HepG2 (cell line): ENCODE measurements around the gene KHK. TPM values are rescaled to one million over a fixed set of nuclear protein-coding genes. Genes with fewer than 3 reads are reported as not detected.
A peak's percentile ranks its signal among the peaks of the same experiment; 100 is the strongest.

Experiments
- FOXA3 ChIP-seq: IDR thresholded peaks from 2 replicates; pipeline ENCODE4 v1.6.1; 2016; ENCODE audit warnings: missing genetic modification reagents, missing compliant biosample characterization
- GABPB1 ChIP-seq: IDR thresholded peaks from 2 replicates; pipeline ENCODE4 v1.6.1; 2016; ENCODE audit warnings: mild to moderate bottlenecking, missing genetic modification reagents, moderate library complexity, missing compliant biosample characterization
- HOXD1 ChIP-seq: sonication (generic); formaldehyde crosslinking; IDR thresholded peaks from 2 replicates; pipeline ENCODE4 v1.5.0; 2020; ENCODE audit warnings: missing genetic modification reagents
- RXRA ChIP-seq: sonication (generic); formaldehyde crosslinking; IDR thresholded peaks from 2 replicates; pipeline ENCODE4 v1.5.1; 2020; ENCODE audit warnings: missing genetic modification reagents
- ZFX ChIP-seq: sonication (generic); formaldehyde crosslinking; IDR thresholded peaks from 2 replicates; pipeline ENCODE4 v1.4.0; 2020; ENCODE audit warnings: mild to moderate bottlenecking, low read depth, missing genetic modification reagents, moderate library complexity
- ZNF484 ChIP-seq: sonication (generic); formaldehyde crosslinking; IDR thresholded peaks from 2 replicates; pipeline ENCODE4 v1.5.1; 2020; ENCODE audit warnings: mild to moderate bottlenecking, low read depth, missing genetic modification reagents, borderline replicate concordance
- ZNF615 ChIP-seq: sonication (generic); formaldehyde crosslinking; IDR thresholded peaks from 2 replicates; pipeline ENCODE4 v1.5.0; 2020; ENCODE audit warnings: mild to moderate bottlenecking, missing genetic modification reagents, borderline replicate concordance
- ZSCAN12 ChIP-seq: sonication (generic); formaldehyde crosslinking; IDR thresholded peaks from 2 replicates; pipeline ENCODE4 v1.9.0; 2021; ENCODE audit warnings: mild to moderate bottlenecking, missing genetic modification reagents
- polyA plus RNA-seq, 8 experiments: library from polyadenylated mRNA; depleted of rRNA in 3 of 8; stranded (reverse) in 7 of 8; unstranded in 1 of 8; fragments of >200 nt; fragmentation: Illumina TruSeq in 4 of 8; extraction: Trizol in 4 of 8; gene quantifications; 2 replicates each; pipeline versions ENCODE4 v1.2.1 to v1.2.3, GENCODE V29; 2011 to 2016; ENCODE audit warnings: low read depth in 4 of 8, missing spikeins in 1 of 8, mixed read lengths in 1 of 8; ENCODE audit not compliant: insufficient read depth in 1 of 8
- total RNA-seq, 5 experiments: library from RNA; depleted of rRNA; stranded (reverse); fragments of >200 nt; fragmentation: Illumina TruSeq; extraction: Trizol; gene quantifications; 2 replicates each; pipeline ENCODE4 v1.2.3, GENCODE V29; 2016; ENCODE audit warnings: low read depth in 1 of 5
- TF ChIP-seq, protein P1 (sequence below): sonication (generic); formaldehyde crosslinking; IDR thresholded peaks from 2 replicates; pipeline ENCODE4 v1.8.1; 2023; ENCODE audit warnings: mild to moderate bottlenecking, missing genetic modification reagents
- TF ChIP-seq, protein P2 (sequence below): sonication (generic); formaldehyde crosslinking; IDR thresholded peaks from 2 replicates; pipeline ENCODE4 v1.5.0; 2020; ENCODE audit warnings: mild to moderate bottlenecking, missing genetic modification reagents
- TF ChIP-seq, protein P3 (sequence below): sonication (generic); formaldehyde crosslinking; IDR thresholded peaks from 2 replicates; pipeline ENCODE4 v1.5.1; 2020; ENCODE audit warnings: mild to moderate bottlenecking, missing genetic modification reagents

The KHK gene
- total and polyA plus RNA-seq, 2 of the 13 experiments (the other 11 are each of a cell fraction or from before 2014, with no cell fraction given) = 40.9 to 99.2 TPM

DNA sequence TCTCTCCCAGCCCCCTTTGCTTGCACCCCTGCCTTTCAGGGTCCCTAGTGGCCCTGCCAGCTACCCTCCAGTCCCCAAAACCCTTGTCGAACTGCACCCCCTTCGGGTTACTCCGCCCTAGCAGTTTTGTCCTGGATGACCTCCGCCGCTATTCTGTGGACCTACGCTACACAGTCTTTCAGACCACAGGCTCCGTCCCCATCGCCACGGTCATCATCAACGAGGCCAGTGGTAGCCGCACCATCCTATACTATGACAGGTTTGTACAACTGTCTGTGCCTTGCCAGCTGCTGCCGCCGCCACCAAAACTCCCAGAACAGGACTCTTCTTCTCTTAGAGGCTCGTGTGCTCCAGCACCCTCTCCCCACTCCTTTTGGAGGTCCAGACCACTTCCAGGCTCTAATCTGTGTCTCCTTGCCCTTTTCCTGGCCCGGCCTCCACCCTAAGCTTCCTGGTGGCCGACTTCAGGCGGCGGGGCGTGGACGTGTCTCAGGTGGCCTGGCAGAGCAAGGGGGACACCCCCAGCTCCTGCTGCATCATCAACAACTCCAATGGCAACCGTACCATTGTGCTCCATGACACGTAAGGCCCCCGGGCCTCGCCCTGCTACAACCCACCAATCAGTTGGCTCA is 7.9 kb downstream of the KHK start (continued):
- TF ChIP-seq, protein P1, sequence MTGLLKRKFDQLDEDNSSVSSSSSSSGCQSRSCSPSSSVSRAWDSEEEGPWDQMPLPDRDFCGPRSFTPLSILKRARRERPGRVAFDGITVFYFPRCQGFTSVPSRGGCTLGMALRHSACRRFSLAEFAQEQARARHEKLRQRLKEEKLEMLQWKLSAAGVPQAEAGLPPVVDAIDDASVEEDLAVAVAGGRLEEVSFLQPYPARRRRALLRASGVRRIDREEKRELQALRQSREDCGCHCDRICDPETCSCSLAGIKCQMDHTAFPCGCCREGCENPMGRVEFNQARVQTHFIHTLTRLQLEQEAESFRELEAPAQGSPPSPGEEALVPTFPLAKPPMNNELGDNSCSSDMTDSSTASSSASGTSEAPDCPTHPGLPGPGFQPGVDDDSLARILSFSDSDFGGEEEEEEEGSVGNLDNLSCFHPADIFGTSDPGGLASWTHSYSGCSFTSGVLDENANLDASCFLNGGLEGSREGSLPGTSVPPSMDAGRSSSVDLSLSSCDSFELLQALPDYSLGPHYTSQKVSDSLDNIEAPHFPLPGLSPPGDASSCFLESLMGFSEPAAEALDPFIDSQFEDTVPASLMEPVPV (CRISPR knock-in tag) = no peak
- TF ChIP-seq ZFX (CRISPR knock-in tag) (no peak), ZSCAN12 (CRISPR knock-in tag) (no peak), RXRA (CRISPR knock-in tag) (no peak), FOXA3 (CRISPR knock-in tag) (no peak), HOXD1 (no peak), GABPB1 (CRISPR knock-in tag) (no peak; the same call in 1 of the 2 replicates), ZNF615 (CRISPR knock-in tag) (no peak), ZNF484 (CRISPR knock-in tag) (no peak)
- TF ChIP-seq, protein P2, sequence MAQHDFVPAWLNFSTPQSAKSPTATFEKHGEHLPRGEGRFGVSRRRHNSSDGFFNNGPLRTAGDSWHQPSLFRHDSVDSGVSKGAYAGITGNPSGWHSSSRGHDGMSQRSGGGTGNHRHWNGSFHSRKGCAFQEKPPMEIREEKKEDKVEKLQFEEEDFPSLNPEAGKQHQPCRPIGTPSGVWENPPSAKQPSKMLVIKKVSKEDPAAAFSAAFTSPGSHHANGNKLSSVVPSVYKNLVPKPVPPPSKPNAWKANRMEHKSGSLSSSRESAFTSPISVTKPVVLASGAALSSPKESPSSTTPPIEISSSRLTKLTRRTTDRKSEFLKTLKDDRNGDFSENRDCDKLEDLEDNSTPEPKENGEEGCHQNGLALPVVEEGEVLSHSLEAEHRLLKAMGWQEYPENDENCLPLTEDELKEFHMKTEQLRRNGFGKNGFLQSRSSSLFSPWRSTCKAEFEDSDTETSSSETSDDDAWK = no peak
- TF ChIP-seq, protein P3, sequence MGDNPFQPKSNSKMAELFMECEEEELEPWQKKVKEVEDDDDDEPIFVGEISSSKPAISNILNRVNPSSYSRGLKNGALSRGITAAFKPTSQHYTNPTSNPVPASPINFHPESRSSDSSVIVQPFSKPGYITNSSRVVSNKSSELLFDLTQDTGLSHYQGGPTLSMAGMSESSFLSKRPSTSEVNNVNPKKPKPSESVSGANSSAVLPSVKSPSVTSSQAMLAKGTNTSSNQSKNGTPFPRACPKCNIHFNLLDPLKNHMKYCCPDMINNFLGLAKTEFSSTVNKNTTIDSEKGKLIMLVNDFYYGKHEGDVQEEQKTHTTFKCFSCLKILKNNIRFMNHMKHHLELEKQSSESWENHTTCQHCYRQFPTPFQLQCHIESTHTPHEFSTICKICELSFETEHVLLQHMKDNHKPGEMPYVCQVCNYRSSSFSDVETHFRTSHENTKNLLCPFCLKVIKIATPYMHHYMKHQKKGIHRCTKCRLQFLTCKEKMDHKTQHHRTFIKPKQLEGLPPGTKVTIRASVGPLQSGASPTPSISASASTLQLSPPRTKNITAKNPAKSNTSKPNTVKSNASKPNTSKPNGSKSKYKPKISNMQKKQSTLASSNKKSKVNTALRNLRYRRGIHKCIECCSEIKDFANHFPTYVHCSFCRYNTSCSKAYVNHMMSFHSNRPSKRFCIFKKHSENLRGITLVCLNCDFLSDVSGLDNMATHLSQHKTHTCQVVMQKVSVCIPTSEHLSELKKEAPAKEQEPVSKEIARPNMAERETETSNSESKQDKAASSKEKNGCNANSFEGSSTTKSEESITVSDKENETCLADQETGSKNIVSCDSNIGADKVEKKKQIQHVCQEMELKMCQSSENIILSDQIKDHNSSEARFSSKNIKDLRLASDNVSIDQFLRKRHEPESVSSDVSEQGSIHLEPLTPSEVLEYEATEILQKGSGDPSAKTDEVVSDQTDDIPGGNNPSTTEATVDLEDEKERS (CRISPR knock-in tag) = peak; percentile 3; the same call in 1 of the 2 replicates
